HG03354 (cell line): ENCODE data around the gene PCBP1.
"Not testable (repeated sequence)": the region's sequence is repeated elsewhere in the genome, so short reads cannot be mapped to it uniquely, and the experiment has no call there.

Experiments used
- ATAC-seq: cut with Tn5 transposase; IDR thresholded peaks from one replicate; pipeline ENCODE4 v1.9.1; 2021; ENCODE audit warnings: mild to moderate bottlenecking; ENCODE audit not compliant: unreplicated experiment, poor library complexity, severe bottlenecking

Gene PCBP1

DNA sequence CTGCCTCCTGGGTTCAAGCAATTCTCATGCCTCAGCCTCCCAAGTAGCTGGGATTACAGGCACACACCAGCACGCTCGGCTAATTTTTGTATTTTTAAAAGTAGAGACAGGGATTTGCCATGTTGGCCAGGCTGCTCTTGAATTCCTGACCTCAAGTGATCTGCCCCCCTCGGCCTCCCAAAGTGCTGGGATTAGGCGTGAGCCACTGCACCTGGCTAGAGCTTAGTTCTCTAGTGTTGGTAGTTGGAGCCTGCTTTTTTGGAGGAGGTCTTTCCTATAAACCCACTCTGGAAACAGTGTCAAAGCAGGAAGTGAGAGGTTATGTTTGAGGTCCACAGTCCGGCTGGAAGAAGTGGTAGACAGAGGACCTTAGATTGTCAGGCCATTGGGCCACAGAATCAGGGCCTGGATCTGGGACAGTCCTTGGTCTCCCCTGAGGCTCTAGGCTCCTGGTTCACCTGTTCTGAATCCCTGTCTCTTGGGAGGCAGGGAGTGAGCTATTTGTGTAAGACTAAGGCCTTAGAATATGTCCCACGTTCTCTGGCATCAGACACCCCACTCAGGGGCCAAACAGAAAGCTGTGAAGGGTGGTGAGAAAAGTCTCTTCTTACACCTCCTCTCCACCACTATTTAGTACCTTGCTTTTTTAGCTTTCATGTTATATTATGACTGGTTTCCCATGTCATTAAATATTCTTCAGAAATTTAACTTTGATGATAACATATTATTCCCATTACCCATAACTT is 34.5 kb downstream of the PCBP1 start:
- ATAC-seq, result no peak

DNA sequence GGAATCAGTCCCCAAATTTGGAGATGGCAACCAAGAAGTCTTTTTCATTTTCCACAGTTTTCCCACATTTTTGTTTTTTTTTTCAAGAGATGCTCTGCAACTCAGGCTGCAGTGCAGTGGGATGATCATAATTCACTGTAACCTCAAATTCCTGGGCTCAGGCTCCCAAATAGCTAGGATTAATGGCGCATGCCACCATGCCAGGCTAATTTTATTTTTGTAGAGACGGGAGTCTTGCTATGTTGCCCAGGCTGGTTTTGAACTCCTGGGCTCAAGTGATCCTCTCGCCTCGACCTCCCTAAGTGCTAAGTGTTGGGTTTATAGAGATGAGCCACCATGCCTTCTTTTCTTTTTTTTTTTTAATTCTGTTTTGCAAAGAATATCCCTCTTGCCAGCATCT is 35.2 kb downstream of the PCBP1 start:
- ATAC-seq, result no peak

GRCh38 chr2:70123051-70123828 is 36.0 kb downstream of the PCBP1 start:
- ATAC-seq, result no peak

- no peak for ATAC-seq
These were observed 36.5 kb downstream of the PCBP1 start for GRCh38 chr2:70123829-70124116.

- peak; percentile 44 for ATAC-seq
These were observed 37.8 kb downstream of the PCBP1 start for GRCh38 chr2:70124983-70125480.

GRCh38 chr2:70125498-70125898 is 38.2 kb downstream of the PCBP1 start:
- ATAC-seq, result no peak

DNA sequence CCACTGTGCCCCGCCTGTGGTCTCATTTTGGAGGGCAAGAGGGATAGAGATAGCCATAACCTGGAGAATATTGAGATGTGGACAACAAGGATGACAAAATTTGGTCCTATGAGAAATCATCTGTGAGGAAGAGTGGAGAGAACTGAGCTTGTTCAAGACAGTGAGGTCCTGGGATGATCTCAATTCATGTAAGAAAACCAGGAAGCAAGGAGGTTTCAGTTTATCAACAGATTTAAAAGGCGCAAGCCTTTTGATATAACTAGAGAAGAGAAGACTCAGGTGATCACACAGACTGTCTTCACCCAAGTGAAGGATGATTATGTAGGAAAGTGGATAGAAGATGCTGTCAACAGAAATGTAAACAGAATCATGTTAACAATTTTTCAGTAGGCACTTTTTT is 39.1 kb downstream of the PCBP1 start:
- ATAC-seq, result no peak

DNA sequence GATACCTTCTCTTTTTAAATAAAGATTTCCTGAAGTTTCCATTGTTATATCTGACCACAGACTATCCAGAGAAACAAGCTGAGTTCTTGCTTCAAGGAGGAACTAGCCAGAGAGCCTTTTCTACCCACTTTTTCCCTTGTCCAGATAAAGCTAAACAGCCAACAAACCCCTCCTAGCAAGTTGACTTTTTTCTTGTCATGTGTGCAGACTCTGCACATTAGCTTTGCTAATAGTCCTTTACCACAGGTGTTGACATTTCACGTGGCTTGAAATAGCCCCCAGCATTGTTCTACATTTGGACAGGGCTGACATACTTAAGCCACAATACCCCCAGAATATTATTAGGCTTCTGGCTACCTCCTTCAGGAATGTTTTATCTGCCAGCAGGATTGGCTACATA is 40.7 kb downstream of the PCBP1 start:
- ATAC-seq, result no peak

GRCh38 chr2:70131344-70132143 is 44.3 kb downstream of the PCBP1 start:
- ATAC-seq, result not testable (repeated sequence)

DNA sequence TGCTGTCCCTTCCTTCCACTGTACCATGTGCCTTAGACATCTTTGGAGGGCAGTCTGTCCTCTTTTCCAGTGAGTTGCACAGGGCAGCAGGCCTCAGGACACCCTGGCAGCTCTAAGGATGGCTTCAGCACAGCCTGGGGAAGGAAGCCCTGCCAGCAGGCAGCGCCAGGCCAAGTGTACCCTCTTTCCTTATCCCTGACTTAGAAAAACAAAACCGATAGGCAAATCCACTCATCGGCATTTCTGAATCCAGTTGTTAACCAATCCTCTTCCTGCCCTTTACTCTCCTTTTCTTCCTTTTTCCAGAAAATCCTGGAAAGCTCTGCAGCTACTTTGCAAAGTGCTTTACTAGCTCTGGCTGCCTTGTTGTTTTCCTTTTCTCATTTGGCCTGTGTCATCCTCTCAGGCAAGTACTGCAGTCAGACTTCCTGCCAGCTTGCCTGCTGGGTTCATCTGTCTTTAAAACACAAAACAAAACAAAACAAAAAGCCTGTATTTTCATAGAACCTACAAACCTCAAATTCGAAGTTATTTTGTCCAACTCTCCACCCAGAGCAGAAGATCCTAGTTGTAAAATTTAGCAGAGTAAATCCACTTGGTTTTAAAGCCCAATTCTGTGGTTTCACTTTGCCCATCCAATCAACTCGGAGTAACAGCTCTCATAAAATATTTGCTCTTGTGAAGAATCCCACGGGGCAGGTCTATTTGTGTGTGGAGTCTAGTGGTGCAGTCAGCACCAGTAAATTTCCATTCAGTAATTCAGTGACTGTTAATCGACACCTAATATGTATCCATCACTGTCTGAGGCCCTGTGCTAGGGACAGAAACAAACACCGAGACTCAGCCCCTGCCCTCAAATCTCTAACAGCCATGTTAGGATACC is 45.2 kb downstream of the PCBP1 start:
- peak; percentile 62 for ATAC-seq

DNA sequence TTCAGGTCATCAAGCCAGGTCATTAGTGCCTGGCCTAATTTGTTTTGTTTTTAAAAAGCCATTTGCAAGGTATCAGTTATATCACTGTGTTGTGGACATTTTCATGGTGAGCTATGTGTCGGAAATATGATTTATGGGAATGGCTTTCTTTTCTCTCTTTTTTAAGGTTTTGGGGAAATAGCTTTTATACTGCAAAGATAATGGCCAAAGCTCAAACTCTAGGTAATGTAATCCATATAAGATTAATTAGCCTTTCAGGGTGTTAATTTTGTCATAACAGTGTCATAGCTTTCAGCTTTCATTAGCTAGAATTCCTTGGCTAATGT is 45.8 kb downstream of the PCBP1 start:
- ATAC-seq, result no peak

- ATAC-seq, result peak; percentile 29
These were observed 46.4 kb downstream of the PCBP1 start for GRCh38 chr2:70133491-70134322.

DNA sequence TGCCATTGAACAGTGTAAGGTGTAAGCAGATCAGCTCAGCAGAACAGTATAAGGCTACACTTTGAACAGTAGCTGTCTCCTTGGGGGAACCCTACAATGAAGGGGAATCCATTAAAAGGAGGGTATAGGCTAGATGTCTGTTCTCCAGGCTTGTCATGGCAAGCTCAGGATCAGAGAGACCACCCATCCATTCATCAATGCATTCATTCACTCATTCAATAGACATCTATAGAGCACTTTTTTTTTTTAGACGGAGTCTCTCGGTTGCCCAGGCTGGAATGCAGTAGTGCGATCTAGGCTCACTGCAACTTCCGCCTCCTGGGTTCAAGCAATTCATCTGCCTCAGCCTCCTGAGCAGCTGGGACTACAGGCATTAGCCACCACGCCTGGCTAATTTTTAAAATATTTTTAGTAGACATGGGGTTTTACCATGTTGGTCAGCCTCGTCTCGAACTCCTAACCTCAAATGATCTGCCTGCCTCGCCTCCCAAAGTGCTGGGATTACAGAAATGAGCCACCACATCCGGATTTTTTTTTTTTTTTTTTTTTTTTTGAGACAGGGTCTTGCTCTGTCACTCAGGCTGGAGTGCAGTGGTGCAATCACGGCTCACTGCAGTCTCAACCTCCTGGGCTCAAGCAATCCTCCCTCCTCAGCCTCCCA is 47.2 kb downstream of the PCBP1 start:
- not testable (repeated sequence) for ATAC-seq
